SK-N-SH treated with all-trans-retinoic acid at 6 μM for 48 hours (cell line): ENCODE data around the gene RBM28.

ENCODE experiments used
- ARNTL ChIP-seq: fragments of 450-650 bp; formaldehyde crosslinking; IDR thresholded peaks from 2 replicates; pipeline ENCODE4 v1.5.0; 2020; ENCODE audit warnings: low read depth, mild to moderate bottlenecking, moderate library complexity, borderline replicate concordance
- CSDC2 ChIP-seq: fragments of 250-450 bp; sonication (Bioruptor Pico); IDR thresholded peaks from 2 replicates; pipeline ENCODE4 v1.5.0; 2020; ENCODE audit warnings: mild to moderate bottlenecking, moderate library complexity
- GLIS3 ChIP-seq: fragments of 250-450 bp; sonication (Bioruptor Pico); IDR thresholded peaks from 2 replicates; pipeline ENCODE4 v1.5.0; 2020; ENCODE audit warnings: mild to moderate bottlenecking, moderate library complexity
- OSR1 ChIP-seq: fragments of 250-450 bp; sonication (Bioruptor Pico); IDR thresholded peaks from 2 replicates; pipeline ENCODE4 v1.8.0; 2022; ENCODE audit warnings: moderate library complexity, mild to moderate bottlenecking, inconsistent platforms
- PPARA ChIP-seq: fragments of 250-450 bp; sonication (Bioruptor Pico); IDR thresholded peaks from 2 replicates; pipeline ENCODE4 v1.5.0; 2020; ENCODE audit warnings: mild to moderate bottlenecking, borderline replicate concordance
- RARB ChIP-seq: fragments of 250-450 bp; sonication (Bioruptor Pico); IDR thresholded peaks from 2 replicates; pipeline ENCODE4 v1.8.0; 2021; ENCODE audit warnings: mild to moderate bottlenecking, moderate library complexity
- ZC3H10 ChIP-seq: fragments of 250-450 bp; sonication (Bioruptor Pico); IDR thresholded peaks from 2 replicates; pipeline ENCODE4 v1.5.1; 2021; ENCODE audit warnings: mild to moderate bottlenecking, moderate library complexity
- ZFP3 ChIP-seq: fragments of 250-450 bp; sonication (Bioruptor Pico); IDR thresholded peaks from 2 replicates; pipeline ENCODE4 v1.5.0; 2020; ENCODE audit warnings: mild to moderate bottlenecking, moderate library complexity
- ZNF70 ChIP-seq: fragments of 450-650 bp; formaldehyde crosslinking; IDR thresholded peaks from 2 replicates; pipeline ENCODE4 v1.5.0; 2020; ENCODE audit warnings: mild to moderate bottlenecking, moderate library complexity
- ZNF8 ChIP-seq: fragments of 450-650 bp; formaldehyde crosslinking; IDR thresholded peaks from 2 replicates; pipeline ENCODE4 v1.5.0; 2020; ENCODE audit warnings: mild to moderate bottlenecking, moderate library complexity
- TF ChIP-seq, protein P1 (sequence below): fragments of 250-450 bp; sonication (Bioruptor Pico); IDR thresholded peaks from 2 replicates; pipeline ENCODE4 v1.8.0; 2020; ENCODE audit warnings: mild to moderate bottlenecking, moderate library complexity, borderline replicate concordance
- TF ChIP-seq, protein P2 (sequence below): fragments of 250-450 bp; sonication (Bioruptor Pico); IDR thresholded peaks from 2 replicates; pipeline ENCODE4 v1.5.0; 2020; ENCODE audit warnings: mild to moderate bottlenecking, moderate library complexity

DNA sequence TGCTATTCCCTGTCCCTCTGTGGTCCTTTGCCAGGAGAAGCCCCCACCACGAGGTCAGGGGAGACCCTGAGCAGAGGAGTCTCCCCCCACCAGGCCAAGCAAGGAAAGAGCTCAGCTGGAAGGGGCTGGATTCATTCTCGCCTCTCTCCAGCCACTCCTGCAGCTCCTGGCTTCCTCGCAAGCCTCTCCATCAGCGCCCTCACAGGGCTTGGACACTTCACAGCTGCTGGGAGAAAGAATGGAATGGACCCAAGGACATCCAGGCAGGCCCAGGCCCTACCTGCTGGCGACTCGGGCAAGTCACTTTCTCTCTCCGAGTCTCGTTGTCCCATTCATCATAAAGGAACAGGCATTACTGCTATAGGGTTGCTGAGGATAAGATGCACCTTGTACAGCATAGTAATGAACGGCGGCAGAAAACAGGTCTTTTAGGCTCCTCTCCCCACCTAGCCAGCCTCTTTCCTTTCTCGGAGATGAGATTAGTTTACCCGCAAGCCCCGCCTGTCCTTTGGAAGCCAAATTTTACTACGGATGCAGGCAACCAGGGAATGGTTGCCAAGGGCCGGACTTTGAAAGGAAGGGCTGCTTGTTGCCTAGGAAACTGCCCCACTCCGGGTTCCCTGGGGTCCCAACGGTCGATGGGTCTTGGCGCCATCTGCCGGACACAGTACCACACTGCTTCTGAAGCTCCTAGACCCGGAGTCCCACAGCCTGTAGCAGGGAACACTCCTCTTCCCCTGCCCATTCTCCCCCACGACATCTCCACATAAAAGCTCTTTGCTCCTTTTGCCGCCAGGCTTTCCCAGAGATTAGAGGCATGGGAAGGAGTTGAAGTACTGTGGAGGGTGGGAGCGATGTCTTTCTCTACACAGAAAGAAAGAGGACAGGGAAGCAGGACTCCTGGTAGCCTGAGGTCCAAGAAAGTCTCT lies 43.8 kb upstream of the RBM28 start:
- TF ChIP-seq ZNF8 (no peak), PPARA (CRISPR knock-in tag) (no peak), OSR1 (no peak), RARB (CRISPR knock-in tag) (no peak), ARNTL (no peak), ZNF70 (CRISPR knock-in tag) (no peak), ZFP3 (CRISPR knock-in tag) (no peak), CSDC2 (CRISPR knock-in tag) (no peak), ZC3H10 (CRISPR knock-in tag) (no peak), GLIS3 (CRISPR knock-in tag) (no peak)
- TF ChIP-seq, protein P1, sequence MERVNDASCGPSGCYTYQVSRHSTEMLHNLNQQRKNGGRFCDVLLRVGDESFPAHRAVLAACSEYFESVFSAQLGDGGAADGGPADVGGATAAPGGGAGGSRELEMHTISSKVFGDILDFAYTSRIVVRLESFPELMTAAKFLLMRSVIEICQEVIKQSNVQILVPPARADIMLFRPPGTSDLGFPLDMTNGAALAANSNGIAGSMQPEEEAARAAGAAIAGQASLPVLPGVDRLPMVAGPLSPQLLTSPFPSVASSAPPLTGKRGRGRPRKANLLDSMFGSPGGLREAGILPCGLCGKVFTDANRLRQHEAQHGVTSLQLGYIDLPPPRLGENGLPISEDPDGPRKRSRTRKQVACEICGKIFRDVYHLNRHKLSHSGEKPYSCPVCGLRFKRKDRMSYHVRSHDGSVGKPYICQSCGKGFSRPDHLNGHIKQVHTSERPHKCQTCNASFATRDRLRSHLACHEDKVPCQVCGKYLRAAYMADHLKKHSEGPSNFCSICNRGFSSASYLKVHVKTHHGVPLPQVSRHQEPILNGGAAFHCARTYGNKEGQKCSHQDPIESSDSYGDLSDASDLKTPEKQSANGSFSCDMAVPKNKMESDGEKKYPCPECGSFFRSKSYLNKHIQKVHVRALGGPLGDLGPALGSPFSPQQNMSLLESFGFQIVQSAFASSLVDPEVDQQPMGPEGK (CRISPR knock-in tag): no peak
- TF ChIP-seq, protein P2, sequence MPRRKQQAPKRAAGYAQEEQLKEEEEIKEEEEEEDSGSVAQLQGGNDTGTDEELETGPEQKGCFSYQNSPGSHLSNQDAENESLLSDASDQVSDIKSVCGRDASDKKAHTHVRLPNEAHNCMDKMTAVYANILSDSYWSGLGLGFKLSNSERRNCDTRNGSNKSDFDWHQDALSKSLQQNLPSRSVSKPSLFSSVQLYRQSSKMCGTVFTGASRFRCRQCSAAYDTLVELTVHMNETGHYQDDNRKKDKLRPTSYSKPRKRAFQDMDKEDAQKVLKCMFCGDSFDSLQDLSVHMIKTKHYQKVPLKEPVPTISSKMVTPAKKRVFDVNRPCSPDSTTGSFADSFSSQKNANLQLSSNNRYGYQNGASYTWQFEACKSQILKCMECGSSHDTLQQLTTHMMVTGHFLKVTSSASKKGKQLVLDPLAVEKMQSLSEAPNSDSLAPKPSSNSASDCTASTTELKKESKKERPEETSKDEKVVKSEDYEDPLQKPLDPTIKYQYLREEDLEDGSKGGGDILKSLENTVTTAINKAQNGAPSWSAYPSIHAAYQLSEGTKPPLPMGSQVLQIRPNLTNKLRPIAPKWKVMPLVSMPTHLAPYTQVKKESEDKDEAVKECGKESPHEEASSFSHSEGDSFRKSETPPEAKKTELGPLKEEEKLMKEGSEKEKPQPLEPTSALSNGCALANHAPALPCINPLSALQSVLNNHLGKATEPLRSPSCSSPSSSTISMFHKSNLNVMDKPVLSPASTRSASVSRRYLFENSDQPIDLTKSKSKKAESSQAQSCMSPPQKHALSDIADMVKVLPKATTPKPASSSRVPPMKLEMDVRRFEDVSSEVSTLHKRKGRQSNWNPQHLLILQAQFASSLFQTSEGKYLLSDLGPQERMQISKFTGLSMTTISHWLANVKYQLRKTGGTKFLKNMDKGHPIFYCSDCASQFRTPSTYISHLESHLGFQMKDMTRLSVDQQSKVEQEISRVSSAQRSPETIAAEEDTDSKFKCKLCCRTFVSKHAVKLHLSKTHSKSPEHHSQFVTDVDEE (CRISPR knock-in tag): peak; percentile 14; the same call in 1 of the 2 replicates
